ENCODE measurements around the gene BICD1.

The BICD1 gene

GRCh38 chr12:32106517-32107358 is at the start of gene BICD1:
Gene BICD1, plus strand, starts transcription at chr12:32106847. Its CDS starts 485 bp downstream, at chr12:32107332.
- Histone ChIP-seq H3K4me1 (ENCODE audit: control insufficient read depth, insufficient read depth, low read length) (peaks cover 19% of the 10 kb centered on the region), H3K9ac (ENCODE audit: low read length) (peak within 1 kb of the TSS; percentile 84), H3K36me3 (ENCODE audit: control insufficient read depth, insufficient read depth, low read length) (no peaks in the 10 kb centered on the region), H3K27me3 (ENCODE audit: control insufficient read depth, insufficient read depth, low read length) (no peaks in the 10 kb centered on the region), H3K4me3 (ENCODE audit: low read length) (peak within 1 kb of the TSS; percentile 62), H3K9me3 (ENCODE audit: control insufficient read depth, low read length) (no peaks in the 10 kb centered on the region)

- Histone ChIP-seq H3K27me3 (ENCODE audit: control insufficient read depth, insufficient read depth, low read length) (no peaks in the 10 kb centered on the region), H3K4me3 (ENCODE audit: low read length) (no peak overlapping the region)
Measured at GRCh38 chr12:32061033-32061432, 45.6 kb upstream of the BICD1 start.

GRCh38 chr12:32062881-32063280 is 43.8 kb upstream of the BICD1 start:
- Histone ChIP-seq H3K9ac (ENCODE audit: low read length) (no peak overlapping the region), H3K36me3 (ENCODE audit: control insufficient read depth, insufficient read depth, low read length) (no peaks in the 10 kb centered on the region), H3K27me3 (ENCODE audit: control insufficient read depth, insufficient read depth, low read length) (no peaks in the 10 kb centered on the region), H3K4me1 (ENCODE audit: control insufficient read depth, insufficient read depth, low read length) (no peaks in the 10 kb centered on the region), H3K4me3 (ENCODE audit: low read length) (no peak overlapping the region), H3K9me3 (ENCODE audit: control insufficient read depth, low read length) (no peaks in the 10 kb centered on the region)

More at GRCh38 chr12:32061033-32061432, 45.6 kb upstream of the BICD1 start:
- Histone ChIP-seq H3K9ac (ENCODE audit: low read length) (no peak overlapping the region), H3K9me3 (ENCODE audit: control insufficient read depth, low read length) (no peaks in the 10 kb centered on the region), H3K4me1 (ENCODE audit: control insufficient read depth, insufficient read depth, low read length) (no peaks in the 10 kb centered on the region), H3K36me3 (ENCODE audit: control insufficient read depth, insufficient read depth, low read length) (no peaks in the 10 kb centered on the region)

- Histone ChIP-seq H3K4me1 (ENCODE audit: control insufficient read depth, insufficient read depth, low read length) (peaks cover 5% of the 10 kb centered on the region), H3K27me3 (ENCODE audit: control insufficient read depth, insufficient read depth, low read length) (no peaks in the 10 kb centered on the region), H3K9me3 (ENCODE audit: control insufficient read depth, low read length) (no peaks in the 10 kb centered on the region), H3K4me3 (ENCODE audit: low read length) (no peak overlapping the region), H3K36me3 (ENCODE audit: control insufficient read depth, insufficient read depth, low read length) (no peaks in the 10 kb centered on the region), H3K9ac (ENCODE audit: low read length) (no peak overlapping the region)
Measured at GRCh38 chr12:32063796-32064195, 42.9 kb upstream of the BICD1 start.

- Histone ChIP-seq H3K9ac (ENCODE audit: low read length) (no peak overlapping the region), H3K27me3 (ENCODE audit: control insufficient read depth, insufficient read depth, low read length) (no peaks in the 10 kb centered on the region), H3K36me3 (ENCODE audit: control insufficient read depth, insufficient read depth, low read length) (no peaks in the 10 kb centered on the region), H3K9me3 (ENCODE audit: control insufficient read depth, low read length) (no peaks in the 10 kb centered on the region), H3K4me1 (ENCODE audit: control insufficient read depth, insufficient read depth, low read length) (peaks cover 5% of the 10 kb centered on the region), H3K4me3 (ENCODE audit: low read length) (no peak overlapping the region)
Measured at GRCh38 chr12:32066206-32066605, 40.4 kb upstream of the BICD1 start.

GRCh38 chr12:32069071-32069470 is 37.6 kb upstream of the BICD1 start:
- no peak overlapping the region for H3K4me3 ChIP-seq (ENCODE audit: low read length)
- no peak overlapping the region for H3K9ac ChIP-seq (ENCODE audit: low read length)
- H3K9me3 ChIP-seq (ENCODE audit: control insufficient read depth, low read length) = no peaks in the 10 kb centered on the region
- no peaks in the 10 kb centered on the region for H3K27me3 ChIP-seq (ENCODE audit: control insufficient read depth, insufficient read depth, low read length)
- H3K4me1 ChIP-seq (ENCODE audit: control insufficient read depth, insufficient read depth, low read length) = peaks cover 5% of the 10 kb centered on the region
- no peaks in the 10 kb centered on the region for H3K36me3 ChIP-seq (ENCODE audit: control insufficient read depth, insufficient read depth, low read length)

GRCh38 chr12:32069731-32070130 is 36.9 kb upstream of the BICD1 start:
- Histone ChIP-seq H3K9ac (ENCODE audit: low read length) (no peak overlapping the region), H3K36me3 (ENCODE audit: control insufficient read depth, insufficient read depth, low read length) (no peaks in the 10 kb centered on the region), H3K9me3 (ENCODE audit: control insufficient read depth, low read length) (no peaks in the 10 kb centered on the region), H3K4me3 (ENCODE audit: low read length) (no peak overlapping the region), H3K27me3 (ENCODE audit: control insufficient read depth, insufficient read depth, low read length) (no peaks in the 10 kb centered on the region), H3K4me1 (ENCODE audit: control insufficient read depth, insufficient read depth, low read length) (peaks cover 5% of the 10 kb centered on the region)

GRCh38 chr12:32070370-32070769 is 36.3 kb upstream of the BICD1 start:
- no peak overlapping the region for H3K9ac ChIP-seq (ENCODE audit: low read length)
- H3K27me3 ChIP-seq (ENCODE audit: control insufficient read depth, insufficient read depth, low read length) = no peaks in the 10 kb centered on the region
- peaks cover 5% of the 10 kb centered on the region for H3K4me1 ChIP-seq (ENCODE audit: control insufficient read depth, insufficient read depth, low read length)
- no peaks in the 10 kb centered on the region for H3K9me3 ChIP-seq (ENCODE audit: control insufficient read depth, low read length)
- no peak overlapping the region for H3K4me3 ChIP-seq (ENCODE audit: low read length)
- H3K36me3 ChIP-seq (ENCODE audit: control insufficient read depth, insufficient read depth, low read length) = no peaks in the 10 kb centered on the region

- H3K9me3 ChIP-seq (ENCODE audit: control insufficient read depth, low read length) = no peaks in the 10 kb centered on the region
- peaks cover 5% of the 10 kb centered on the region for H3K4me1 ChIP-seq (ENCODE audit: control insufficient read depth, insufficient read depth, low read length)
- no peak overlapping the region for H3K9ac ChIP-seq (ENCODE audit: low read length)
- no peaks in the 10 kb centered on the region for H3K27me3 ChIP-seq (ENCODE audit: control insufficient read depth, insufficient read depth, low read length)
- H3K4me3 ChIP-seq (ENCODE audit: low read length) = no peak overlapping the region
- no peaks in the 10 kb centered on the region for H3K36me3 ChIP-seq (ENCODE audit: control insufficient read depth, insufficient read depth, low read length)
Measured at GRCh38 chr12:32072102-32072501, 34.5 kb upstream of the BICD1 start.

GRCh38 chr12:32074432-32074831 is 32.2 kb upstream of the BICD1 start:
- H3K9me3 ChIP-seq (ENCODE audit: control insufficient read depth, low read length) = no peaks in the 10 kb centered on the region
- no peaks in the 10 kb centered on the region for H3K27me3 ChIP-seq (ENCODE audit: control insufficient read depth, insufficient read depth, low read length)
- H3K36me3 ChIP-seq (ENCODE audit: control insufficient read depth, insufficient read depth, low read length) = no peaks in the 10 kb centered on the region
- no peak overlapping the region for H3K4me3 ChIP-seq (ENCODE audit: low read length)
- no peak overlapping the region for H3K9ac ChIP-seq (ENCODE audit: low read length)
- no peaks in the 10 kb centered on the region for H3K4me1 ChIP-seq (ENCODE audit: control insufficient read depth, insufficient read depth, low read length)

- H3K36me3 ChIP-seq (ENCODE audit: control insufficient read depth, insufficient read depth, low read length) = no peaks in the 10 kb centered on the region
- no peak overlapping the region for H3K4me3 ChIP-seq (ENCODE audit: low read length)
- H3K9ac ChIP-seq (ENCODE audit: low read length) = no peak overlapping the region
- no peaks in the 10 kb centered on the region for H3K4me1 ChIP-seq (ENCODE audit: control insufficient read depth, insufficient read depth, low read length)
- H3K27me3 ChIP-seq (ENCODE audit: control insufficient read depth, insufficient read depth, low read length) = no peaks in the 10 kb centered on the region
- no peaks in the 10 kb centered on the region for H3K9me3 ChIP-seq (ENCODE audit: control insufficient read depth, low read length)
Measured at GRCh38 chr12:32076941-32077340, 29.7 kb upstream of the BICD1 start.

GRCh38 chr12:32080435-32080834 is 26.2 kb upstream of the BICD1 start:
- no peak overlapping the region for H3K9ac ChIP-seq (ENCODE audit: low read length)
- no peaks in the 10 kb centered on the region for H3K4me1 ChIP-seq (ENCODE audit: control insufficient read depth, insufficient read depth, low read length)
- no peaks in the 10 kb centered on the region for H3K36me3 ChIP-seq (ENCODE audit: control insufficient read depth, insufficient read depth, low read length)
- no peaks in the 10 kb centered on the region for H3K9me3 ChIP-seq (ENCODE audit: control insufficient read depth, low read length)
- H3K27me3 ChIP-seq (ENCODE audit: control insufficient read depth, insufficient read depth, low read length) = no peaks in the 10 kb centered on the region
- H3K4me3 ChIP-seq (ENCODE audit: low read length) = no peak overlapping the region
